H9 (cell line): Measurements from ENCODE around the gene ANKRD44. TPM values are rescaled to one million over a fixed set of nuclear protein-coding genes. Genes with fewer than 3 reads are reported as not detected.

Source experiments
- DNase-seq: peaks from one replicate; pipeline ENCODE4 v3.0.0-alpha.2; 2017
- H2AFZ ChIP-seq: one replicate; pipeline ENCODE4 v1.6.1; 2013; ENCODE audit warnings: mild to moderate bottlenecking, low read length, control low read depth, moderate library complexity
- H2AK5ac ChIP-seq: 2 replicates; pipeline ENCODE4 v1.6.1; 2013; ENCODE audit warnings: low read length, control low read depth, mixed read lengths; ENCODE audit not compliant: insufficient read length
- H2BK120ac ChIP-seq: one replicate; pipeline ENCODE4 v1.6.1; 2013; ENCODE audit warnings: low read depth, mild to moderate bottlenecking, low read length, control low read depth, inconsistent platforms; ENCODE audit not compliant: poor library complexity, severe bottlenecking
- H2BK12ac ChIP-seq: 2 replicates; pipeline ENCODE4 v1.6.1; 2013; ENCODE audit warnings: low read length, control low read depth, mixed read lengths, low read depth; ENCODE audit not compliant: insufficient read length
- H2BK15ac ChIP-seq: 2 replicates; pipeline ENCODE4 v1.6.1; 2013; ENCODE audit warnings: low read depth, low read length, control low read depth
- H2BK20ac ChIP-seq: one replicate; pipeline ENCODE4 v1.6.1; 2013; ENCODE audit warnings: low read depth, mild to moderate bottlenecking, low read length, control low read depth, inconsistent platforms; ENCODE audit not compliant: poor library complexity, severe bottlenecking
- H2BK5ac ChIP-seq: 2 replicates; pipeline ENCODE4 v1.6.1; 2013; ENCODE audit warnings: low read length, control low read depth, mixed read lengths; ENCODE audit not compliant: insufficient read length
- H3K14ac ChIP-seq: 2 replicates; pipeline ENCODE4 v1.6.1; 2013; ENCODE audit warnings: low read length, control low read depth; ENCODE audit not compliant: insufficient read depth
- H3K18ac ChIP-seq: 2 replicates; pipeline ENCODE4 v1.6.1; 2013; ENCODE audit warnings: low read depth, mild to moderate bottlenecking, mixed read lengths, low read length, control low read depth; ENCODE audit not compliant: insufficient read length
- H3K23ac ChIP-seq: 2 replicates; pipeline ENCODE4 v1.6.1; 2013; ENCODE audit warnings: low read length, control low read depth, mixed read lengths, low read depth; ENCODE audit not compliant: insufficient read length
- H3K23me2 ChIP-seq: 2 replicates; pipeline ENCODE4 v1.6.1; 2013; ENCODE audit warnings: low read depth, mild to moderate bottlenecking, mixed read lengths, low read length, control low read depth; ENCODE audit not compliant: insufficient read length, poor library complexity, severe bottlenecking
- H3K27ac ChIP-seq: 2 replicates; pipeline ENCODE4 v1.5.1; 2013; ENCODE audit warnings: low read length, control low read depth, mixed read lengths, low read depth; ENCODE audit not compliant: insufficient read length
- H3K27me3 ChIP-seq: 2 replicates; pipeline ENCODE4 v1.6.1; 2013; ENCODE audit warnings: low read length, control low read depth, inconsistent platforms; ENCODE audit not compliant: insufficient read depth
- H3K4ac ChIP-seq: 2 replicates; pipeline ENCODE4 v1.6.1; 2013; ENCODE audit warnings: low read depth, mild to moderate bottlenecking, control low read depth, inconsistent platforms, low read length, moderate library complexity
- H3K4me1 ChIP-seq: 2 replicates; pipeline ENCODE4 v1.6.1; 2013; ENCODE audit warnings: low read length, control low read depth, inconsistent platforms; ENCODE audit not compliant: insufficient read depth
- H3K4me2 ChIP-seq: 2 replicates; pipeline ENCODE4 v1.6.1; 2013; ENCODE audit warnings: low read length, control low read depth, mixed read lengths; ENCODE audit not compliant: insufficient read length, insufficient read depth
- H3K56ac ChIP-seq: 2 replicates; pipeline ENCODE4 v1.6.1; 2013; ENCODE audit warnings: low read depth, mild to moderate bottlenecking, mixed read lengths, low read length, control low read depth; ENCODE audit not compliant: insufficient read length
- H3K79me1 ChIP-seq: 2 replicates; pipeline ENCODE4 v1.6.1; 2013; ENCODE audit warnings: low read depth, mild to moderate bottlenecking, moderate library complexity, low read length, control low read depth, inconsistent platforms; ENCODE audit not compliant: insufficient read depth, poor library complexity, severe bottlenecking
- H3K79me2 ChIP-seq: 2 replicates; pipeline ENCODE4 v1.6.1; 2013; ENCODE audit warnings: low read length, control low read depth, inconsistent platforms; ENCODE audit not compliant: insufficient read depth
- H3K9ac ChIP-seq: 2 replicates; pipeline ENCODE4 v1.6.1; 2013; ENCODE audit warnings: low read length, control low read depth, mixed read lengths; ENCODE audit not compliant: insufficient read length; ENCODE audit errors: extremely low read depth
- H3K9me3 ChIP-seq: one replicate; pipeline ENCODE4 v1.6.1; 2013; ENCODE audit warnings: low read depth, low read length, inconsistent platforms; ENCODE audit not compliant: control insufficient read depth
- H3T11ph ChIP-seq: one replicate; pipeline ENCODE4 v1.6.1; 2013; ENCODE audit warnings: mild to moderate bottlenecking, low read length, control low read depth, inconsistent platforms
- H4K20me1 ChIP-seq: one replicate; pipeline ENCODE4 v1.6.1; 2013; ENCODE audit not compliant: control insufficient read depth, insufficient read length, insufficient read depth
- H4K5ac ChIP-seq: 2 replicates; pipeline ENCODE4 v1.6.1; 2013; ENCODE audit warnings: low read depth, mild to moderate bottlenecking, mixed read lengths, low read length, control low read depth; ENCODE audit not compliant: insufficient read length
- H4K8ac ChIP-seq: replicated peaks from 2 replicates; pipeline ENCODE4 v1.6.1; 2013; ENCODE audit warnings: low read length, control low read depth, mixed read lengths, low read depth; ENCODE audit not compliant: insufficient read length
- H4K91ac ChIP-seq: 2 replicates; pipeline ENCODE4 v1.6.1; 2013; ENCODE audit warnings: low read depth, mild to moderate bottlenecking, moderate library complexity, mixed read lengths, low read length, control low read depth; ENCODE audit not compliant: insufficient read length
- H3K27ac Mint-ChIP-seq, 3 experiments: 2 replicates in 2 of 3; 3 replicates in 1 of 3; pipeline ENCODE4 v1.8.0; 2020 to 2021; ENCODE audit warnings: mixed read lengths in 3 of 3, mild to moderate bottlenecking in 1 of 3, moderate library complexity in 1 of 3
- H3K27me3 Mint-ChIP-seq: 2 replicates; pipeline ENCODE4 v1.8.0; 2021; ENCODE audit warnings: low read depth, mild to moderate bottlenecking, moderate library complexity, mixed read lengths
- H3K36me3 Mint-ChIP-seq, 3 experiments: 2 replicates in 2 of 3; 3 replicates in 1 of 3; pipeline ENCODE4 v1.8.0; 2020 to 2021; ENCODE audit warnings: low read depth in 3 of 3, mixed read lengths in 3 of 3; ENCODE audit not compliant: insufficient read depth in 1 of 3
- H3K4me1 Mint-ChIP-seq, 2 experiments: 2 replicates each; pipeline ENCODE4 v1.8.0; 2020; ENCODE audit warnings: mixed read lengths in 2 of 2
- H3K4me3 Mint-ChIP-seq, 2 experiments: 2 replicates in 1 of 2; 3 replicates in 1 of 2; pipeline ENCODE4 v1.8.0; 2020 to 2021; ENCODE audit warnings: mild to moderate bottlenecking in 2 of 2, mixed read lengths in 2 of 2, moderate library complexity in 1 of 2
- H3K9me3 Mint-ChIP-seq, 2 experiments: 2 replicates in 1 of 2; 3 replicates in 1 of 2; pipeline ENCODE4 v1.8.0; 2020; ENCODE audit warnings: mild to moderate bottlenecking in 2 of 2, mixed read lengths in 2 of 2, moderate library complexity in 1 of 2
- WGBS: extraction: QIAGEN DNeasy Blood & Tissue Kit; methylation state at CpG from one replicate; pipeline ENCODE4 v1.1.7; 2013; ENCODE audit warnings: missing lambda C conversion rate, low lambda C conversion rate, mixed read lengths; ENCODE audit not compliant: insufficient read length; ENCODE audit errors: extremely low coverage; 5-methylcytosine and 5-hydroxymethylcytosine counted together
- total RNA-seq: library from RNA; stranded (reverse); gene quantifications from 2 replicates; pipeline ENCODE4 v1.2.1, GENCODE V29; 2021
- TF ChIP-seq, protein P1 (sequence below): fragments of 200-600 bp; sonication (generic); conservative IDR thresholded peaks from 3 replicates; pipeline ENCODE4 v1.8.0; 2021; ENCODE audit warnings: antibody characterized with exemption, mild to moderate bottlenecking

The ANKRD44 gene
- total RNA-seq, 1 experiment from 2014 or later: 1.9 TPM

DNA sequence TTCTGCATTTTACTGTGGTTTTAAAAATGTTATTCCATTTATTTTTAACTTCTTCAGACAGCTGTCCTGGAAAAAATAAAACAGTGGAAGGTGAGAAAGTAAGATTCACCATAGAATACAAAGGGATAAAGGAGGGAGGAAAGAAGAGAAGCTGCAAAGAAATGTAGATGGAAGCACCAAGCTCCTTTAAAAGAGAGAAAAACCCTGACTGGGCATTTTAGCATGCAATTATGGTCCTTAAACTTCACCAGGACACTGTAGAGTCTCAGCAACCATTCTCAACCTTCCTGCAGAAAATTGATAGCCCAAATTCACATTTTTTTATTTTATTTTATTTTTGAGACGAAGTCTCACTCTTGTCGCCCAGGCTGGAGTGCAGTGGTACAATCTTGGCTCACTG is 11.6 kb upstream of the ANKRD44 start:
- Histone ChIP-seq H2BK5ac (no peak overlapping the region), H2AFZ (no peak overlapping the region), H3K27me3 (no peaks in the 10 kb centered on the region), H3K23ac (no peak overlapping the region), H3K9me3 (no peaks in the 10 kb centered on the region), H4K5ac (no peak overlapping the region), H2AK5ac (no peak overlapping the region), H3K79me2 (no peaks in the 10 kb centered on the region), H2BK15ac (no peak overlapping the region), H2BK20ac (no peak overlapping the region), H3K4me1 (no peaks in the 10 kb centered on the region), H3K79me1 (no peaks in the 10 kb centered on the region), H3K9ac (no peak overlapping the region), H3K4me2 (no peak overlapping the region), H3K4ac (no peak overlapping the region), H2BK120ac (no peak overlapping the region), H3T11ph (no peak overlapping the region), H3K23me2 (no peaks in the 10 kb centered on the region), H3K18ac (no peak overlapping the region), H4K91ac (no peak overlapping the region), H4K8ac (no peak overlapping the region), H4K20me1 (no peaks in the 10 kb centered on the region), H3K27ac (no peak overlapping the region), H2BK12ac (no peak overlapping the region), H3K14ac (no peak overlapping the region), H3K56ac (no peak overlapping the region)
- peaks cover 2% of the 10 kb centered on the region; the same call in 1 of the 2 replicates for H3K27me3 Mint-ChIP-seq
- no peak overlapping the region for H3K27ac Mint-ChIP-seq
- TF ChIP-seq, protein P1, sequence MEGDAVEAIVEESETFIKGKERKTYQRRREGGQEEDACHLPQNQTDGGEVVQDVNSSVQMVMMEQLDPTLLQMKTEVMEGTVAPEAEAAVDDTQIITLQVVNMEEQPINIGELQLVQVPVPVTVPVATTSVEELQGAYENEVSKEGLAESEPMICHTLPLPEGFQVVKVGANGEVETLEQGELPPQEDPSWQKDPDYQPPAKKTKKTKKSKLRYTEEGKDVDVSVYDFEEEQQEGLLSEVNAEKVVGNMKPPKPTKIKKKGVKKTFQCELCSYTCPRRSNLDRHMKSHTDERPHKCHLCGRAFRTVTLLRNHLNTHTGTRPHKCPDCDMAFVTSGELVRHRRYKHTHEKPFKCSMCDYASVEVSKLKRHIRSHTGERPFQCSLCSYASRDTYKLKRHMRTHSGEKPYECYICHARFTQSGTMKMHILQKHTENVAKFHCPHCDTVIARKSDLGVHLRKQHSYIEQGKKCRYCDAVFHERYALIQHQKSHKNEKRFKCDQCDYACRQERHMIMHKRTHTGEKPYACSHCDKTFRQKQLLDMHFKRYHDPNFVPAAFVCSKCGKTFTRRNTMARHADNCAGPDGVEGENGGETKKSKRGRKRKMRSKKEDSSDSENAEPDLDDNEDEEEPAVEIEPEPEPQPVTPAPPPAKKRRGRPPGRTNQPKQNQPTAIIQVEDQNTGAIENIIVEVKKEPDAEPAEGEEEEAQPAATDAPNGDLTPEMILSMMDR: no peak
- H3K36me3 Mint-ChIP-seq: no peaks in the 10 kb centered on the region
- WGBS: no CpG with 5 or more reads among the region's 2 CpGs
- no peak for DNase-seq
- H3K4me3 Mint-ChIP-seq: no peak overlapping the region
- peaks cover 4 to 7% of the 10 kb centered on the region in 2 experiments for H3K4me1 Mint-ChIP-seq
- no peaks in the 10 kb centered on the region for H3K9me3 Mint-ChIP-seq
